Measurements from ENCODE around the gene RABGAP1L.
A peak's percentile ranks its signal among the peaks of the same experiment; 100 is the strongest.

The RABGAP1L gene

GRCh38 chr1:174726167-174726879 is 567.0 kb downstream of the RABGAP1L start:
- peak; percentile 44 for DNase-seq

GRCh38 chr1:174726880-174727585 is 567.7 kb downstream of the RABGAP1L start:
- DNase-seq: no peak

- no peak for DNase-seq
Observed at GRCh38 chr1:174734270-174734669, 575.0 kb downstream of the RABGAP1L start.

- no peak for DNase-seq
Observed at GRCh38 chr1:174736831-174737230, 577.5 kb downstream of the RABGAP1L start.

GRCh38 chr1:174740249-174740968 is 581.1 kb downstream of the RABGAP1L start:
- DNase-seq: no peak

- DNase-seq: no peak
Observed at GRCh38 chr1:174742805-174743653, 583.7 kb downstream of the RABGAP1L start.

- DNase-seq: peak; percentile 72
Observed at GRCh38 chr1:174743654-174744561, 584.6 kb downstream of the RABGAP1L start.

GRCh38 chr1:174744886-174745285 is 585.6 kb downstream of the RABGAP1L start:
- DNase-seq: no peak

- no peak for DNase-seq
Observed at GRCh38 chr1:174746024-174746808, 586.9 kb downstream of the RABGAP1L start.

GRCh38 chr1:174747613-174748012 is 588.3 kb downstream of the RABGAP1L start:
- no peak for DNase-seq

- no peak for DNase-seq
Observed at GRCh38 chr1:174748586-174748985, 589.3 kb downstream of the RABGAP1L start.

GRCh38 chr1:174753131-174753530 is 593.8 kb downstream of the RABGAP1L start:
- no peak for DNase-seq

GRCh38 chr1:174761335-174761734 is 602.0 kb downstream of the RABGAP1L start:
- no peak for DNase-seq

- no peak for DNase-seq
Observed at GRCh38 chr1:174761901-174762585, 602.7 kb downstream of the RABGAP1L start.

- DNase-seq: no peak
Observed at GRCh38 chr1:174764191-174764590, 604.9 kb downstream of the RABGAP1L start.

GRCh38 chr1:174766727-174767126 is 607.4 kb downstream of the RABGAP1L start:
- DNase-seq: no peak

- DNase-seq: no peak
Observed at GRCh38 chr1:174768516-174768915, 609.2 kb downstream of the RABGAP1L start.

GRCh38 chr1:174768949-174769348 is 609.6 kb downstream of the RABGAP1L start:
- DNase-seq: no peak

- peak; percentile 45 for DNase-seq
Observed at GRCh38 chr1:174769961-174770549, 610.7 kb downstream of the RABGAP1L start.

GRCh38 chr1:174775621-174776020 is 616.3 kb downstream of the RABGAP1L start:
- DNase-seq: no peak
